Measurements from ENCODE around the gene VDAC2. TPM values are rescaled to one million over a fixed set of nuclear protein-coding genes. Genes with fewer than 3 reads are reported as not detected.

The VDAC2 gene
- total RNA-seq, 1 experiment from 2014 or later = 303 TPM

- intact Hi-C loops (cut with micrococcal nuclease) = no loop called here
- Mint-ChIP-seq H3K9me3 (ENCODE audit: unreplicated experiment) (no peaks in the 10 kb centered on the region), H3K36me3 (ENCODE audit: insufficient read depth, unreplicated experiment) (no peaks in the 10 kb centered on the region), H3K4me3 (ENCODE audit: unreplicated experiment) (no peak overlapping the region), H3K4me1 (ENCODE audit: insufficient read depth, unreplicated experiment) (peaks cover 16% of the 10 kb centered on the region), H3K27ac (ENCODE audit: low read depth, unreplicated experiment) (no peak overlapping the region), H3K27me3 (ENCODE audit: insufficient read depth, unreplicated experiment) (no peaks in the 10 kb centered on the region)
- ChIA-PET POLR2A (no interaction called here), CTCF (interaction anchor here (0.6 kb wide), 1 partner anchor 1701 kb away, joined by 3 read pairs; no protein-coding TSS in a partner anchor)
- no peak for DNase-seq (ENCODE audit: unreplicated experiment)
- TF ChIP-seq CTCF (IDR thresholded peaks at IDR 0.05; ENCODE audit: unreplicated experiment) = no peak
- no TSS peak for BruUV-seq (replicated peaks)
These were observed 32.8 kb downstream of the VDAC2 start for GRCh38 chr10:75243426-75243825.

- ChIA-PET CTCF (interaction anchor here (0.7 to 1.8 kb wide), 3 partner anchors 8 to 529 kb away, joined by 3 to 4 read pairs (median 4); no protein-coding TSS in a partner anchor), POLR2A (interaction anchor here (0.7 to 2.9 kb wide), 3 partner anchors 7 to 35 kb away, joined by 3 to 8 read pairs (median 6); no protein-coding TSS in a partner anchor)
- no peak overlapping the region for H3K4me3 Mint-ChIP-seq (ENCODE audit: unreplicated experiment)
- no peaks in the 10 kb centered on the region for H3K36me3 Mint-ChIP-seq (ENCODE audit: insufficient read depth, unreplicated experiment)
- no peak for TF ChIP-seq CTCF (IDR thresholded peaks at IDR 0.05; ENCODE audit: unreplicated experiment)
- no peaks in the 10 kb centered on the region for H3K27me3 Mint-ChIP-seq (ENCODE audit: insufficient read depth, unreplicated experiment)
- H3K27ac Mint-ChIP-seq (ENCODE audit: low read depth, unreplicated experiment) = peak overlapping the region; percentile 22
- H3K4me1 Mint-ChIP-seq (ENCODE audit: insufficient read depth, unreplicated experiment) = peaks cover 16% of the 10 kb centered on the region
- intact Hi-C loops (cut with micrococcal nuclease) = no loop called here
- no TSS peak for BruUV-seq (replicated peaks)
- no peak for DNase-seq (ENCODE audit: unreplicated experiment)
- no peaks in the 10 kb centered on the region for H3K9me3 Mint-ChIP-seq (ENCODE audit: unreplicated experiment)
These were observed 34.1 kb downstream of the VDAC2 start for GRCh38 chr10:75244487-75245353.

- H3K4me1 Mint-ChIP-seq (ENCODE audit: insufficient read depth, unreplicated experiment) = peaks cover 23% of the 10 kb centered on the region
- peak overlapping the region; percentile 22 for H3K27ac Mint-ChIP-seq (ENCODE audit: low read depth, unreplicated experiment)
- BruUV-seq (replicated peaks) = no TSS peak
- peak; percentile 59 for DNase-seq (ENCODE audit: unreplicated experiment)
- ChIA-PET POLR2A (interaction anchor here (0.6 to 2.9 kb wide), 6 partner anchors 8 to 50 kb away, joined by 3 to 8 read pairs (median 6); no protein-coding TSS in a partner anchor), CTCF (interaction anchor here (0.6 to 2.0 kb wide), 8 partner anchors 9 to 1004 kb away, joined by 3 to 8 read pairs (median 4); no protein-coding TSS in a partner anchor)
- no peak for TF ChIP-seq CTCF (IDR thresholded peaks at IDR 0.05; ENCODE audit: unreplicated experiment)
- no peaks in the 10 kb centered on the region for H3K36me3 Mint-ChIP-seq (ENCODE audit: insufficient read depth, unreplicated experiment)
- H3K4me3 Mint-ChIP-seq (ENCODE audit: unreplicated experiment) = no peak overlapping the region
- H3K9me3 Mint-ChIP-seq (ENCODE audit: unreplicated experiment) = no peaks in the 10 kb centered on the region
- intact Hi-C loops (cut with micrococcal nuclease) = no loop called here
- H3K27me3 Mint-ChIP-seq (ENCODE audit: insufficient read depth, unreplicated experiment) = no peaks in the 10 kb centered on the region
These were observed 35.0 kb downstream of the VDAC2 start for GRCh38 chr10:75245354-75246250.

All from MCF 10A (cell line).